HG02970 (cell line): ENCODE data around the gene BTBD8.

Experiments
- ATAC-seq: cut with Tn5 transposase; IDR thresholded peaks from one replicate; pipeline ENCODE4 v1.9.1; 2021; ENCODE audit warnings: mild to moderate bottlenecking, moderate library complexity, moderate number of reproducible peaks; ENCODE audit not compliant: unreplicated experiment, low FRiP score

BTBD8 gene

DNA sequence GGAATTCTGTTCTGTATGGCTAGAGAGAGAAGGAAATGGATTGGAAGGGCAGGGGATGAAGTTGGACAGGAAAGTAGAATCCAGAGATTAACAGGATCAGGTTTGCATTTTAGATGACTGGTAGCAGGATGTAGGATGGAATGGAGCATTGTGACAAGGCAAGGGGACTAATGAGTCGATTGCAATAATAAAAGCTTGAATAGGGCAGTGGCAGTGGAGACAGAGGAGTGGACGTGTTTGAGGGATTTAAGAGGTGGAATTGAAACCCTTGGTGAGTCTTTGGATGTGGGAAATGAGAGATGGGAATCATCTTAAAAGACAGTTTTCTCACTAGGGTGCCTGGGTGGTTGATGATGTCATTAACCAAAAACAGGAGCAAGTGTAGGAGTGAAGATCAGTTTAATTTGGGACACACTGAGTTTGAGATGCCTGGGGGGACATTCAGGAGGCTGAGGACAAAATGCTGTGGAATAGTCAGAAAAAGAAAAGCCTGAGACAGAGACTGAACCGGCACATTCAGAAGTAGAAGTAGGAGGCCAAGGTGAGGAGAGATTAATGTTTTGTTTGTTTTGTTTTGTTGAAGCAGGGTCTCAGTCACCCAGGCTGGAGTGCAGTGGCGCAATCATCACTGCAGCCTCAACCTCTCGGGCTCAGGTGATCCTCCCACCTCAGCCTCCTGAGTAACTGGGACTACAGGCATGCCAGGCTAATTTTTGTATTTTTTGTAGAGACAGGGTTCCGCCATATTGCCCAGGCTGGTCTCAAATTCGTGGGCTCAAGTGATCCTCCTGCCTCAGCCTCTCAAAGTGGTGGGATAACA, 108.5 kb downstream of the BTBD8 start:
- ATAC-seq: no peak

DNA sequence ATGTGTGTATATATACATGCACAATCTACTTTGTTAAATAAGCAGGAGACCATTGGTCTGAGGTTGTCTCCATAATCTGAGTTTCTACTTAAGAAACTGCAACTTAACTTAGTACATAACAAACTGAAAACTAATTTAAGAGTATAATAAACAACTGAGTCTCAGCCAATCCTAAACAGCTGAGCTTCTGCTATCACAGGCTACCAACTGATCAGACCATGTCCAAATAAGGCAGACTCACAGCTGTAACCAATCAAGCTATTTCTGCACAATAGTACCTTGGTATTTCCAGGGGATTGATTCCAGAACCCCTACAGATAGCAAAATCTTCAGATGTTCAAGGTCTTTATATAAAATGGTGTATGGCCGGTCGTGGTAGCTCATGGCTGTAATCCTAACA, 111.6 kb downstream of the BTBD8 start:
- ATAC-seq: no peak

DNA sequence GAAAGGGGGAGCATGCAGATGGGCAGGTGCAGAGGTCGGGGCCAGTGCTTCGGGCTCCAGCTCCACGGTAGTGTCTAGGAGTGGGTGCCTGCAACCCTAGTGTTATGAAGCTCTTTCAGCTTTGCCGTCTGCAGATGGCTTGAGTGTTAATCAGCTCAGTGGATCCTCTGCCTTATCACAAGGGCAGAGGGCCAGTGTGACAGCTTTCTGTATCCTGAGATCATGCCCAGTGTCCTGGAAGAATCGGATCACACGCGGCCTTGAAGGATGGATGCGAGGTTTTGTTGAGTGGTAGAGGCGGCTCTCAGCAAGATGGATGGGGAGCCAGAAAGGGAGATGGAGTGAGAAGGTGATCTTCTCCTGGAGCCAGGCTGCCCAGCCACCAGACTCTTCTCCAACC, 112.1 kb downstream of the BTBD8 start:
- no peak for ATAC-seq

DNA sequence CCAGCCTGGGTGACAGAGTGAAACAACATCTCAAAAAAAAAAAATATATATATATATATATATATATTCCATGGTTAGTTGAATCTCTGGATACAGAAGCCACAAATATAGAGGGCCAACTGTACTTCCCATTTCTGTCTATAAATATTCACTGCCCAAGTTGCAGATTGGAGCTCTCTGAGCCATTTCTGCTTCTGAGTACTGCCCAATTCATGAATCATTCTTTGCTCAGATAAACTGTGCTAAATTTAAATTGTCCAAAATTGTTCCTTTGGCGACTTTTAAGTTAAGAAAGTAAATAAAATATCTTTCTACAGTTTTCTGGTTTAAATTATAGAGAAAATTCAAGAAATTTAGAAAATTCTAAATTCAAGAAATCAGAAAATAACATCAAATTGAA, 114.4 kb downstream of the BTBD8 start:
- no peak for ATAC-seq

DNA sequence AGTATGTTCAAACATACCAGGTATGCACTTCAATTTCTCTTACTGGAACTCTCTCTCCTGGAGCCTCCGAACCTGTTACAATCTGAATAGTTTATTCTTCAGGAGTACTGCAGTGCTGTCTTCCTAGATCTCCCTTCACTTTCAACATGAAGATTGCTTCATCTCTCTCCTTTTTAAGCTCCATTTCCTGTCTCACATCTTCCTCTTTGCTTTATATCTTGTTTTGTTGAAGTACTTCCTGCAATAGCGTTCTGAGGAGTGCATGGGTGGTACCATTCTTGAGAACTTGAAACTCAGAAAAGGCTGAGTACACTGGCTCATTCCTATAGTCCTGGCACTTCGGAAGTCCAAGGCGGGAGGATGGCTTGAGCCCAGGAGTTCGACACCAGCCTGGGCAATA, 121.8 kb downstream of the BTBD8 start:
- no peak for ATAC-seq

DNA sequence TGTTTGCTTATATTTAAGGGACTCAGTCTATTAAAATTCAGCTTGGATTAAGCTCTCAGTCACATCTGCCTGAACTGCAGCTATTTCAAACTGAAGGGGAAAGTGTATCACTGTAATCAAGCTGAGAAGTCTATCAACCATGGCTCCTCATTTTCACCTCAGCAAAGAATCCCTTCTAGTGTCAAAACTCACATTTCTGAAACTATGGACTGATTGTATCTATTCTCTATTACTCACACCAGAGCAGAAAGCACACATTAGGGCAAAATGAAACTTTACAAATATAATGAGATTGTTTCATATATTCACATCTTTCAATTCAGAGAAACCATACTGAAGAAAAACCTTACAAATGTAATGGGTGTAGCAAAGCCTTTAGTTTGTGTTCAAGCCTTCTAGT, 123.0 kb downstream of the BTBD8 start:
- ATAC-seq: no peak

DNA sequence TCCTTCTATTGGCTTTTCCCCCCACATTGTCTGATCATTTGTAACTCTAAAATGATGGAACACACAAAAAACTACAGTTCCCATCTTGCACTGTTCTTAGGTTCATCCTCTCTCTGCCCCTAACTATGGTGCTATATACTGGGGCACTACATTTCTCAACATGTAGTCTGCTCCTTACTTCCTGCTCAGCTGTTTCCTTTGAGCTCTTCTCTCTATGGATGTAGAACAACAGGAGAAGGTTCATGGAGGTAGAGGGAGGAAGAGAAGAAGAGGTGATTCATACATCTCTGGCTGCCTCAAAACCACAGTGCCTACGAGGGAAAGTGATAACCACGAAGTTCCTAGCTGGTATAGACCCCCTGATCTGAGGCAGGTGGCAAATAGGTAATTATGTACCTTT, 130.6 kb downstream of the BTBD8 start:
- ATAC-seq: no peak

DNA sequence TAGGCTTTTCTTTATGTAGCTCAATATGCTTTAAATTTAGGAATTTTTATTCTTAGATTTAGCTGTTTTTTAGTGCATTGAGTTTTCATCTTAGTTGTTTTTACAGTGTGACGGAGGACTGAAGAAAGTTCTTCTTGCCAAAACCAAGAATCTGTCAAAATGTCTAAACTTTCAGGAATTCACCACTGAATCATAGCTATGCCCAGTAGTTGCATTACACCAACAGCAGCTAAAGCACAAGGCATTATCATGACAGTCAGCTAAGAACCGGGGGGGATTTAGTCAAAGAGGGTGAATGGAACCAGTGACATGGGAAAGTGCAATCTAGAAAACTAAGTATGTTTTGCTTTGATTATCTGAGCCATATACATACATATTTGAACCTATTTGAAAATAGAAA, 131.0 kb downstream of the BTBD8 start:
- no peak for ATAC-seq

DNA sequence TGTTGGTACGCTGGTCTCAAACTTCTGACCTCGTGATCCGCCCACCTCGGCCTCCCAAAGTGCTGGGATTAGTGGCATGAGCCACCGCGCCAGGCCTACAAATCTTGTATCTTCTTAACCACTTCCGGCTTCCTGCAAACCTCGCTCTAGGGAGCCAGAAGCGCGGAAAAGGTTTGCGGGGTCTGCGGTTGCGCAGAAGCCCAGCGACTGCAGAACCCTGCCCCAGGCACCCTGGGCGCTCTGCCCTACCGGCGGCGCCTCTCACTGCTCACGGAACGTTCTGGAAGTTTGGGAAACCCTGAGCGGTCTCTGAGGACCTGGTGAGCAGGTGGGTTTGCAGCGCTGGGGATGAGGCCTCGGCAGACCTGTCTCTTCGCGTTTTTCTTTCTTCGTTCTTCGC, 137.6 kb downstream of the BTBD8 start, which contains the start of gene C1orf146:
Gene C1orf146, plus strand, starts transcription at position 195 of the 400 bp plus-strand sequence. CDS start 13,506 bp downstream, outside the sequence.
- ATAC-seq: no peak

DNA sequence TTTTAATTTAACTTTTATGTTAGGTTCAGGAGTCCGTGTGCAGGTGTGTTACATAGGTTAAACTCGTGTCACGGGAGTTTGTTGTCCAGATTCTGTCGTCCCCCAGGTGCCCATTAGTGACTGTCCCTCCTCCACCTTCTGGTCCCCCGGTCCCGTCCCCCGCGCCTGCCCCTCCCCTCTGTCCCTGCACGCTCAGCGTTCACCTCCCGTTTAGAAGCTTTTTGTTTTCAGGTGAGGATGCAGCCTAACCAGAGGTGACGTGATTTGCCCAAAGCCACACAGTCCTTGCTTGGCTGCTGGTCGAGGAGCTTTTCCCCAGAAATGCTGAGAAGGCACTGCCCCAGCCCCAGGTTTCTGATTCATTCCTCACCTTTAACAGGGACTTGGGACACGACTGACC, 138.4 kb downstream of the BTBD8 start:
- no peak for ATAC-seq

DNA sequence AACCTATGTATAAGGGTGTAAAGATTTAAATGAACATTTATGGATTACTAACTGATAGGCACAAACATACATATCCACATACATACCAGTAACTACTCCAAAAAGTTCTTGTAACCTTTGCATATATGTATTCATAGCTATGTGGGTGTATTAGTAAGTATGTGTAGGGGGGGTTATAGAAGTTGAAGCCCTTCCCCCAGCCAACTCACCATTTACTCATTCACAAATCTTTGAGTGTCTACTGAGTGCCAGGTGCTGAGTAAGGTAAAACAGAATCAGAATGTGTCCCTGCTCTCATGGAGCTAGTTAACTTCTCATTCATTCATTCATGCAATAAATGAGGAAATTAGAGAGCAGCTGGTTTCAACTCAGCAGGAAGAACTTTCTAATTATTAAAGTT, 138.9 kb downstream of the BTBD8 start:
- no peak for ATAC-seq

DNA sequence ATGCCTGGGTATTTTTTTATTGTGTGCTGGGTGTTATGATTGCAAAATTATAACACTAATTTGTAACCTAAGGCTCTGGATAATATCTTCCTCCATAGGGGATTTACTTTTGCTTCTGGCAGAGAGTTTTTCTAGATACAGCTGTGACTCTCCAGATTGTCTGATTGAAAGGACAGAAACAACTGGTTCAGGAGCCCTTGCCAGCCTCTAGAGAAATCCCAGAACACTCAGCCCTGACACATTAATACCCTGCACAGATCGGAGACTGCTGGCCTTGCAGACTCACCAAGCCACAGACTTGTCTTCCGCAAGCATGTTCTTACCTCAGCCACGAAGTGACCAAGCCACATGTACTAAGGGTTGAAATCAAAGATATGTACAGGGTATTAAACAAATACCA, 148.3 kb downstream of the BTBD8 start:
- no peak for ATAC-seq

DNA sequence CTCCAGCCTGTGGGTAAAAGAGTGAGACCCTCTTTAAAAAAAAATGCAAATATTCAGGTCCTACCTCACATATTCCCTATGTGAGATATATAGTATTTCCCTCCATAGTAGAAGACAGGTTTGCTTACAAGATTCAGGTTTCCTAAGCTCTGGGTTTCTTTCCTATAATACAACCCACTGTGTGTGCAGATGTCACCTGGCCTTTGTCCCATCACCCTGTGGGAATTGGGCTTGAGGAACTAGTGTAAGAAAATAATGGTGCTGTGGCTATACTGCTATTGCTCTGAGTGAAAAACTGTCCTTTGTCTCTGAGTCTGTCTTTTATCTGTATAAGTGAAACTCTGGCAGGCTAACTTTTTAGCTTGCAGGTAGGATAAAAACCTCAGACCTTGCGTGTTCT, 150.6 kb downstream of the BTBD8 start:
- ATAC-seq: no peak
